Type B pancreatic cell (in vitro differentiated cells): ENCODE results near the gene KIF16B. TPM values are rescaled to one million over a fixed set of nuclear protein-coding genes. Genes with fewer than 3 reads are reported as not detected.

ENCODE experiments used
- DNase-seq: peaks from one replicate; pipeline ENCODE4 v3.0.0; 2021; ENCODE audit warnings: mixed read lengths; ENCODE audit not compliant: unreplicated experiment; ENCODE audit errors: extremely low spot score
- H3K27ac Mint-ChIP-seq: 2 replicates; pipeline ENCODE4 v1.8.0; 2021; ENCODE audit warnings: mild to moderate bottlenecking, mixed read lengths
- H3K27me3 Mint-ChIP-seq: 2 replicates; pipeline ENCODE4 v1.8.0; 2021; ENCODE audit warnings: mixed read lengths
- H3K36me3 Mint-ChIP-seq: 2 replicates; pipeline ENCODE4 v1.8.0; 2021; ENCODE audit warnings: mixed read lengths
- H3K4me1 Mint-ChIP-seq: one replicate; pipeline ENCODE4 v1.8.0; 2021; ENCODE audit warnings: mixed read lengths; ENCODE audit not compliant: unreplicated experiment
- H3K4me3 Mint-ChIP-seq: 2 replicates; pipeline ENCODE4 v1.8.0; 2021; ENCODE audit warnings: mild to moderate bottlenecking, mixed read lengths
- H3K9me3 Mint-ChIP-seq: 2 replicates; pipeline ENCODE4 v1.8.0; 2021; ENCODE audit warnings: mixed read lengths
- total RNA-seq: library from RNA; stranded (reverse); gene quantifications from 2 replicates; pipeline ENCODE4 v1.2.1, GENCODE V29; 2021; ENCODE audit warnings: low replicate concordance
- TF ChIP-seq, protein P1 (sequence below): fragments of 200-600 bp; sonication (generic); conservative IDR thresholded peaks from 2 replicates; pipeline ENCODE4 v1.5.0; 2021; ENCODE audit warnings: antibody characterized with exemption, mild to moderate bottlenecking

The KIF16B gene
- total RNA-seq, 1 donor from 2014 or later: 10.3 TPM

DNA sequence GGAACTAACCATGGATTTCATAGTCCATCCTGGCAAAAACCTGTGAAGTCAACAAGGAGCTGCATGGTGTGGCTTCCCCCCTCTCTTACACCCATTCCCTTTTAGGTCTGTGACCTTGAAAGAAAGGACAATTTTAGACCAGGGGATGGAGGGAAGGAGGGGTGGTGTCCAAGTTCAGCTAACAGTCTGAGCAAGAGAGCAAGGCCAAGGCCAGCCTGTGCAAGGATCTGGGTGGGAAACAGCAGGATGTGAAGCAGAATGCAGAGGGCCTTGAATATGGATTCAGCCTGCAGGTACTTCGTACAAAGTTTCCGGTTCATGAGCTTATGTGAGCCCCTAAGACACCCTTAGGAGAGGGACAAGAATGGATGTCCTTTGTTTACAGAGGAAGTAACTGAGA lies 293.0 kb downstream of the KIF16B start:
- Mint-ChIP-seq H3K36me3 (peaks cover 3% of the 10 kb centered on the region), H3K27me3 (no peaks in the 10 kb centered on the region), H3K9me3 (no peaks in the 10 kb centered on the region), H3K27ac (no peak overlapping the region), H3K4me3 (no peak overlapping the region), H3K4me1 (peaks cover 10% of the 10 kb centered on the region)
- DNase-seq: no peak
- TF ChIP-seq, protein P1, sequence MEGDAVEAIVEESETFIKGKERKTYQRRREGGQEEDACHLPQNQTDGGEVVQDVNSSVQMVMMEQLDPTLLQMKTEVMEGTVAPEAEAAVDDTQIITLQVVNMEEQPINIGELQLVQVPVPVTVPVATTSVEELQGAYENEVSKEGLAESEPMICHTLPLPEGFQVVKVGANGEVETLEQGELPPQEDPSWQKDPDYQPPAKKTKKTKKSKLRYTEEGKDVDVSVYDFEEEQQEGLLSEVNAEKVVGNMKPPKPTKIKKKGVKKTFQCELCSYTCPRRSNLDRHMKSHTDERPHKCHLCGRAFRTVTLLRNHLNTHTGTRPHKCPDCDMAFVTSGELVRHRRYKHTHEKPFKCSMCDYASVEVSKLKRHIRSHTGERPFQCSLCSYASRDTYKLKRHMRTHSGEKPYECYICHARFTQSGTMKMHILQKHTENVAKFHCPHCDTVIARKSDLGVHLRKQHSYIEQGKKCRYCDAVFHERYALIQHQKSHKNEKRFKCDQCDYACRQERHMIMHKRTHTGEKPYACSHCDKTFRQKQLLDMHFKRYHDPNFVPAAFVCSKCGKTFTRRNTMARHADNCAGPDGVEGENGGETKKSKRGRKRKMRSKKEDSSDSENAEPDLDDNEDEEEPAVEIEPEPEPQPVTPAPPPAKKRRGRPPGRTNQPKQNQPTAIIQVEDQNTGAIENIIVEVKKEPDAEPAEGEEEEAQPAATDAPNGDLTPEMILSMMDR: no peak

DNA sequence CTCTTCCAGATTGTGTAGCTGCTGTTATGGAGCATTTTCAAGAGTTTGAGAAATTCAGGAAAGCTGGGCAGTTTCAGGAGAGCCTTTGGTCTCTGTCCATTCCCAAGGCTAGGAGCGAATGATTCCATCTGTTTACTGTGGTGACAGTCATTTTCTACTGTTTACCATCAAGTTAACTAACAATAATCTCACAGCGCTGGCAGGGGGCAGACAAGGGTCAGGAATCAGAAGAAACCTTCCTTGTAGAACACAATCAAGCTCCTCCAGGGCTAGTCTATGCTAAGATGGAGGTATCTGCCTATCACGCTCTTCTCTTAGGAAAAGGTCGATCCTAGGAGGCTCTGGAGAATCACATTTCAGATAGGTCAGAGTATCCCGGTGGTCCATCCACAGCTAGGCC lies 293.9 kb downstream of the KIF16B start:
- no peak overlapping the region for H3K27ac Mint-ChIP-seq

DNA sequence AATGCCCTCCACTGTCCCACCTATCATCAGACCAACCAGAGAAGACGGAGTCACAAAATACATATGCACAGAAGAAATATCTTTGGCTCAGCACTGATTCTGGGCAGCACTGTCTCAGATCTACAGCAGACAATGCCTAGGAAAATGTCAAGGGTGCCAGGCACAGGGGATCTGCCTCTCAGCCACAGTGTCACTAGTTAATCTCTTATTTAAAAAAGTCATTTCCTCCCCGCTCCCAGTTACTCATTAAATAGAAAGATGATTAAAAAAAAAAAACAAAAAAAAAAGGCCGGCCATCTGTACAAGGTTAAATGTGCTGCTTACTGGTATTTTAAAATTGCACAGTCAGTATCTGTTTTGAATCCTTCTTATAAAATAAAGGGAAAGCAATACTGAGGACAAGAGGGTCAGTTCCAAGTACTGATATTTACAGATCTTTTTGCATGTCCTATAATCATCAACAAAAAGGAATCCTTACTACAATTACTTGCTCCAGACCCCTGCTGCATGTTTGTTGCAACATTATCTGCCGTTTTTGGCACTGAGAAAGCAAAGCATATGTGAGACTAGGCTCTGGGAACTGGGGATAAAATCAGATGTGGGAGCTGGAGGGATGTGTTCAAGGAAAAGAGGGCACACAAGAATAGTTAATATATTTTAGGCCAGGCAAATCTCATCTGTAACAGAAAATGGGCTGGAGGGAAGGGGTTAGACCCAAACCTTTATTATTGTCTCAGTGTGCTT lies 299.3 kb downstream of the KIF16B start:
- H3K27ac Mint-ChIP-seq: no peak overlapping the region
- peaks cover 20% of the 10 kb centered on the region for H3K4me1 Mint-ChIP-seq
- no peaks in the 10 kb centered on the region for H3K9me3 Mint-ChIP-seq
- H3K36me3 Mint-ChIP-seq: peaks cover 7% of the 10 kb centered on the region
- no peaks in the 10 kb centered on the region for H3K27me3 Mint-ChIP-seq
- TF ChIP-seq, protein P1: no peak
- no peak for DNase-seq
- H3K4me3 Mint-ChIP-seq: no peak overlapping the region

More for the DNA sequence above, 293.9 kb downstream of the KIF16B start:
- DNase-seq: no peak
- no peaks in the 10 kb centered on the region for H3K27me3 Mint-ChIP-seq
- TF ChIP-seq, protein P1: no peak
- peaks cover 10% of the 10 kb centered on the region for H3K4me1 Mint-ChIP-seq
- H3K36me3 Mint-ChIP-seq: peaks cover 3% of the 10 kb centered on the region
- H3K4me3 Mint-ChIP-seq: no peak overlapping the region
- H3K9me3 Mint-ChIP-seq: no peaks in the 10 kb centered on the region

DNA sequence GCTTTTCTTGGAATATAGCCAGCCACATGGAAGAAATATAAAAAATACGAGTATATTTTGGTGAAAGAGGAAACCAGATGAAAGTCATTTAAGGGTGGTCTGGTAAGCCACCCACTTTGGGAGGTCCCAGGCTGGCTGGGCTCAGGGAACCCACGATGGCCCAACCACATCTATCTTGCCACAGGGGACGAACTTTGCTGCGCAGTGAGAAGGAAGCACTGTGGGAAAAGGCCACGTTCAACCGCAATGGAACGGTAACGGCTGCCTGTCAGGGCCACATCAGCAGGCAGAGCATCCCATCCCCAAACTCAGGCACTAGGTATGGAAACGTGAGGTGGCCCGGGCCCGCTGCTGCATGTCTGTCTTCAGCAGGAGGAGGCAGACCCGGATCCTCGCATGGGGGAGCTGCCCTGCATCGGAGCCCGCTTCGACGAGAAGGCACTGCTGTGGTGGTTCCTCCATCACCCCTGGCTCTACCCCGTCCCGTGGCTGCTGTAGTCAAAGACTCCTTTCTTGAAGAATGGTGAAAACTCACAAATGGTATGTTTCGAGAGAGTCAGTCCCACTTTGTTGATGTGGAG lies 300.4 kb downstream of the KIF16B start:
- H3K27me3 Mint-ChIP-seq: no peaks in the 10 kb centered on the region
- H3K27ac Mint-ChIP-seq: no peak overlapping the region
- peaks cover 7% of the 10 kb centered on the region for H3K36me3 Mint-ChIP-seq
- no peak overlapping the region for H3K4me3 Mint-ChIP-seq
- no peak for DNase-seq
- no peaks in the 10 kb centered on the region for H3K9me3 Mint-ChIP-seq
- TF ChIP-seq, protein P1: no peak
- H3K4me1 Mint-ChIP-seq: peaks cover 19% of the 10 kb centered on the region

DNA sequence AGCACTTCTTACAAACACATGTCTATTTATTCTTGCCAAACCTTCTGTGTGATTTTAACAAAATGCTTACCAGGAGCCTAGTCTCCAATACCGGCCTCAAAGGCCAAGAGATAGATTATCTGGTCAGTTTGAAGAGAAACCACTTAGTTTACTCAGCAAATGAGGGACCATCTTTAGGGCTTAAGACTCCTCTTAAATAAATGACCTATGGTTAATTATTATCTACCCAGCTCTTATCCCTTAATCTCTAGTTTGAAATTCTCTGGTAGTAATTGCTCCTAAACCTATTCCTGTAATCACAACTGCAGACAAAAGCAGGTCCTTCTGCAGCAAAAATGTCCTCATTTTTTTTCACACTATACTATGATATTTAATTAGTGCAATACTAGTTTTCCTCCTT lies 301.8 kb downstream of the KIF16B start:
- no peak for DNase-seq
- peaks cover 10% of the 10 kb centered on the region for H3K4me1 Mint-ChIP-seq
- no peaks in the 10 kb centered on the region for H3K27me3 Mint-ChIP-seq
- peaks cover 8% of the 10 kb centered on the region for H3K9me3 Mint-ChIP-seq
- no peak overlapping the region for H3K27ac Mint-ChIP-seq
- no peak overlapping the region for H3K4me3 Mint-ChIP-seq
- TF ChIP-seq, protein P1: no peak
- H3K36me3 Mint-ChIP-seq: peaks cover 4% of the 10 kb centered on the region
